ENCODE measurements around the gene KCTD19.

DNA sequence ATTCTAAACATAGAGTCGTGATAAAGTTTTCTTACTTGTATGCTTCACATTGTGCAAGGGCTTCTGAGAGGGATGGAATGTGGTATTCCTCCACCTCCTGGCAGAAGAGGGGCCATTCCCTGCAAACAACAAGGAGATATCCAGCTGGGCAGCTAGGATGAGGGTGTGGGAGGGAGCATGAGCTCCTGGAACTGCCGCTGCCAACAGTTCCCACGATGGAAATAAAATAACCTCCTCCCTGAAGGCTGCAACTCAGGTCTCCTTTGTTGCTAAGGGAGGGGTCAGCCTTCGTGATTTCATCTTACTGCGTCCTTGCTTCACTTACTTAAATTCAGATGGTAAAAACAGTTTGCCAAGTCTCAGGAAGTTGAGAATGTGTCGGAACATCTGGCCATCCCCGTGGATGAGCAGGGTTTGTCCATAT, 31.6 kb downstream of the KCTD19 start:
- TF ChIP-seq CTCF (IDR thresholded peaks at IDR 0.05; ENCODE audit: low read depth, low read length) (no peak), EZH2phosphoT487 (IDR thresholded peaks at IDR 0.05; ENCODE audit: low read depth) (no peak)
